MM.1S (cell line): ENCODE data around the gene ST8SIA2.

Experiments
- DNase-seq: peaks from one replicate; pipeline ENCODE4 v3.0.0-alpha.2; 2015
- H2AFZ ChIP-seq: fragments of 300-600 bp; sonication (generic); 2 replicates; pipeline ENCODE4 v1.6.0; 2016; ENCODE audit warnings: antibody characterized with exemption, low read length
- H3F3A ChIP-seq: fragments of 300-600 bp; sonication (generic); 2 replicates; pipeline ENCODE4 v1.6.1; 2016; ENCODE audit warnings: mild to moderate bottlenecking, antibody characterized with exemption, low read length, moderate library complexity, mixed read lengths; ENCODE audit not compliant: insufficient read depth
- H3K27ac ChIP-seq: fragments of 300-600 bp; sonication (generic); 2 replicates; pipeline ENCODE4 v1.5.1; 2016; ENCODE audit warnings: mild to moderate bottlenecking, low read length
- H3K27me3 ChIP-seq: fragments of 300-600 bp; sonication (generic); replicated peaks from 2 replicates; pipeline ENCODE4 v1.6.0; 2016; ENCODE audit warnings: low read length; ENCODE audit not compliant: insufficient read depth
- H3K36me3 ChIP-seq: fragments of 300-600 bp; sonication (generic); replicated peaks from 2 replicates; pipeline ENCODE4 v1.6.1; 2016; ENCODE audit warnings: mild to moderate bottlenecking, low read length, mixed read lengths; ENCODE audit not compliant: insufficient read depth
- H3K4me1 ChIP-seq: fragments of 300-600 bp; sonication (generic); 2 replicates; pipeline ENCODE4 v1.6.1; 2016; ENCODE audit warnings: low read length, mixed read lengths
- H3K4me2 ChIP-seq: fragments of 300-600 bp; sonication (generic); 2 replicates; pipeline ENCODE4 v1.6.0; 2016; ENCODE audit warnings: low read depth, low read length
- H3K4me3 ChIP-seq: fragments of 300-600 bp; sonication (generic); 2 replicates; pipeline ENCODE4 v1.5.1; 2016; ENCODE audit warnings: low read length, mixed read lengths
- H3K79me2 ChIP-seq: fragments of 300-600 bp; sonication (generic); 2 replicates; pipeline ENCODE4 v1.6.1; 2016; ENCODE audit warnings: mixed run types, low read length, mixed read lengths
- H3K9ac ChIP-seq: fragments of 300-600 bp; sonication (generic); 2 replicates; pipeline ENCODE4 v1.6.1; 2016; ENCODE audit warnings: low read length, mixed read lengths
- H3K9me2 ChIP-seq: fragments of 300-600 bp; sonication (generic); replicated peaks from 2 replicates; pipeline ENCODE4 v1.6.1; 2016; ENCODE audit warnings: mild to moderate bottlenecking, low read length, mixed read lengths; ENCODE audit not compliant: insufficient read depth
- H3K9me3 ChIP-seq: fragments of 300-600 bp; sonication (generic); replicated peaks from 2 replicates; pipeline ENCODE4 v1.6.1; 2016; ENCODE audit warnings: mild to moderate bottlenecking, low read length, mixed read lengths; ENCODE audit not compliant: insufficient read depth
- H4K20me1 ChIP-seq: fragments of 300-600 bp; sonication (generic); 2 replicates; pipeline ENCODE4 v1.6.1; 2016; ENCODE audit warnings: mild to moderate bottlenecking, low read length, moderate library complexity, mixed read lengths; ENCODE audit not compliant: insufficient read depth
- CTCF ChIP-seq: fragments of 300-600 bp; sonication (generic); IDR thresholded peaks from 2 replicates; pipeline ENCODE4 v1.5.1; 2016; ENCODE audit warnings: antibody characterized with exemption, low read length, mixed read lengths
- EZH2 ChIP-seq: fragments of 300-600 bp; sonication (generic); optimal IDR thresholded peaks from 2 replicates; pipeline ENCODE3; 2017; ENCODE audit warnings: low read depth, mild to moderate bottlenecking, antibody characterized with exemption, low read length, mixed read lengths
- EZH2phosphoT487 ChIP-seq: fragments of 300-600 bp; sonication (generic); IDR thresholded peaks from 2 replicates; pipeline ENCODE4 v1.6.1; 2018; ENCODE audit warnings: antibody characterized with exemption, low read length

The ST8SIA2 gene

GRCh38 chr15:92400573-92400972 lies 6.9 kb downstream of the ST8SIA2 start:
- no peaks in the 10 kb centered on the region for H4K20me1 ChIP-seq
- H3K4me2 ChIP-seq, result no peak overlapping the region
- peaks cover 5% of the 10 kb centered on the region for H3K79me2 ChIP-seq
- no peak for DNase-seq
- no peak overlapping the region for H3K4me3 ChIP-seq
- no peaks in the 10 kb centered on the region for H3F3A ChIP-seq
- no peaks in the 10 kb centered on the region for H3K4me1 ChIP-seq
- no peak overlapping the region for H3K27ac ChIP-seq
- no peak overlapping the region for H2AFZ ChIP-seq
- TF ChIP-seq EZH2 (no peak), EZH2phosphoT487 (no peak), CTCF (no peak)
- H3K27me3 ChIP-seq, result no peaks in the 10 kb centered on the region
- H3K9me3 ChIP-seq, result no peaks in the 10 kb centered on the region
- H3K9me2 ChIP-seq, result no peaks in the 10 kb centered on the region
- no peak overlapping the region for H3K9ac ChIP-seq
- H3K36me3 ChIP-seq, result no peaks in the 10 kb centered on the region

- Histone ChIP-seq H3K9ac (no peak overlapping the region), H3F3A (no peaks in the 10 kb centered on the region), H3K9me2 (no peaks in the 10 kb centered on the region), H3K27me3 (no peaks in the 10 kb centered on the region), H3K4me1 (no peaks in the 10 kb centered on the region), H2AFZ (no peak overlapping the region), H3K9me3 (no peaks in the 10 kb centered on the region), H4K20me1 (no peaks in the 10 kb centered on the region), H3K79me2 (peaks cover 5% of the 10 kb centered on the region), H3K27ac (no peak overlapping the region), H3K4me3 (no peak overlapping the region), H3K36me3 (no peaks in the 10 kb centered on the region), H3K4me2 (no peak overlapping the region)
- no peak for TF ChIP-seq EZH2phosphoT487
- TF ChIP-seq EZH2, result no peak
- no peak for TF ChIP-seq CTCF
- no peak for DNase-seq
These were observed 7.5 kb downstream of the ST8SIA2 start for GRCh38 chr15:92400980-92401787.

GRCh38 chr15:92402751-92403150 lies 9.1 kb downstream of the ST8SIA2 start:
- Histone ChIP-seq H3K4me3 (no peak overlapping the region), H3K9me3 (no peaks in the 10 kb centered on the region), H3K4me1 (no peaks in the 10 kb centered on the region), H3K27me3 (no peaks in the 10 kb centered on the region), H3F3A (no peaks in the 10 kb centered on the region), H3K9me2 (no peaks in the 10 kb centered on the region), H3K9ac (no peak overlapping the region), H3K27ac (no peak overlapping the region), H2AFZ (no peak overlapping the region), H3K79me2 (no peaks in the 10 kb centered on the region), H3K36me3 (no peaks in the 10 kb centered on the region), H3K4me2 (no peak overlapping the region), H4K20me1 (no peaks in the 10 kb centered on the region)
- no peak for DNase-seq
- TF ChIP-seq EZH2 (no peak), EZH2phosphoT487 (no peak), CTCF (no peak)
